ENCODE data around the gene TRIM41. TPM values are rescaled to one million over a fixed set of nuclear protein-coding genes. Genes with fewer than 3 reads are reported as not detected.
"Not testable (repeated sequence)": the region's sequence is repeated elsewhere in the genome, so short reads cannot be mapped to it uniquely, and the experiment has no call there.

The TRIM41 gene
- total RNA-seq, 4 donors from 2014 or later = 9.7 to 17.6 (median 12.1) TPM

GRCh38 chr5:181212080-181212479 is 11.0 kb upstream of the TRIM41 start:
- Histone ChIP-seq H3K27me3 (no peaks in the 10 kb centered on the region), H3K4me3 (no peak overlapping the region), H3K27ac (no peak overlapping the region), H3K9me3 (no peaks in the 10 kb centered on the region), H3K36me3 (no peaks in the 10 kb centered on the region), H3K4me1 (peaks cover 0 to 17% (median 0%) of the 10 kb centered on the region in 3 donors)
- 87 to 93% methylated on average over 5 of the region's 6 CpGs for WGBS, 2 donors (ENCODE audit: low coverage in 1 of 2)
- ATAC-seq = no peak
- TF ChIP-seq POLR2AphosphoS5 (IDR thresholded peaks at IDR 0.05) (no peak), POLR2A (IDR thresholded peaks at IDR 0.05) (no peak)

GRCh38 chr5:181212934-181213333 is 10.1 kb upstream of the TRIM41 start:
- H3K9me3 ChIP-seq = no peaks in the 10 kb centered on the region
- 68% methylated on average over 2 of the region's 2 CpGs; no CpG with 5 or more reads in 1 of the 2 donors for WGBS, 2 donors (ENCODE audit: low coverage in 1 of 2)
- no peak overlapping the region for H3K4me3 ChIP-seq
- no peaks in the 10 kb centered on the region for H3K27me3 ChIP-seq
- no peak for ATAC-seq
- no peak overlapping the region for H3K27ac ChIP-seq
- H3K36me3 ChIP-seq = no peaks in the 10 kb centered on the region
- TF ChIP-seq CTCF (IDR thresholded peaks at IDR 0.05) (no peak), POLR2AphosphoS5 (IDR thresholded peaks at IDR 0.05) (no peak), EP300 (IDR thresholded peaks at IDR 0.05) (no peak), POLR2A (IDR thresholded peaks at IDR 0.05) (no peak)
- H3K4me1 ChIP-seq = peaks cover 0 to 22% (median 3%) of the 10 kb centered on the region in 3 donors

- not testable (repeated sequence) for H3K27me3 ChIP-seq, H3K4me3 ChIP-seq, ATAC-seq, H3K9me3 ChIP-seq, H3K36me3 ChIP-seq, H3K27ac ChIP-seq
- 99% methylated on average over 10 of the region's 10 CpGs; no CpG with 5 or more reads in 1 of the 2 donors for WGBS, 2 donors (ENCODE audit: low coverage in 1 of 2)
- H3K4me1 ChIP-seq = peaks cover 0 to 31% (median 3%) of the 10 kb centered on the region in 3 donors
Measured at GRCh38 chr5:181214249-181214648, 8.8 kb upstream of the TRIM41 start.

- H3K4me1 ChIP-seq = peaks cover 0 to 31% (median 3%) of the 10 kb centered on the region in 3 donors
- ATAC-seq = no peak
- WGBS, 2 donors (ENCODE audit: low coverage in 1 of 2) = 31 to 36% methylated on average over 22 to 28 of the region's 44 CpGs
- TF ChIP-seq POLR2AphosphoS5 (IDR thresholded peaks at IDR 0.05) (no peak), EP300 (IDR thresholded peaks at IDR 0.05) (no peak), CTCF (IDR thresholded peaks at IDR 0.05) (no peak), POLR2A (IDR thresholded peaks at IDR 0.05) (no peak)
- H3K27ac ChIP-seq = peak overlapping the region in 2 of 4 donors; percentile 76 to 80
- peak overlapping the region; percentile 9 to 54 for H3K4me3 ChIP-seq
- no peaks in the 10 kb centered on the region for H3K36me3 ChIP-seq
- no peaks in the 10 kb centered on the region for H3K9me3 ChIP-seq
- no peaks in the 10 kb centered on the region for H3K27me3 ChIP-seq
Measured at GRCh38 chr5:181215997-181216989, 6.8 kb upstream of the TRIM41 start.

GRCh38 chr5:181217111-181217802 is 5.8 kb upstream of the TRIM41 start:
- peak overlapping the region in 3 of 4 donors; percentile 76 to 80 (median 80) for H3K27ac ChIP-seq
- H3K4me1 ChIP-seq = peaks cover 0 to 39% (median 3%) of the 10 kb centered on the region in 3 donors
- peak overlapping the region; percentile 9 to 54 for H3K4me3 ChIP-seq
- no peaks in the 10 kb centered on the region for H3K36me3 ChIP-seq
- H3K9me3 ChIP-seq = no peaks in the 10 kb centered on the region
- peak; percentile 32 for ATAC-seq
- TF ChIP-seq POLR2AphosphoS5 (IDR thresholded peaks at IDR 0.05) (no peak), CTCF (IDR thresholded peaks at IDR 0.05) (no peak), EP300 (IDR thresholded peaks at IDR 0.05) (no peak), POLR2A (IDR thresholded peaks at IDR 0.05) (no peak)
- WGBS, 2 donors (ENCODE audit: low coverage in 1 of 2) = 1% methylated on average over 27 of the region's 46 CpGs; no CpG with 5 or more reads in 1 of the 2 donors
- no peaks in the 10 kb centered on the region for H3K27me3 ChIP-seq
